B cell (primary cell): Measurements from ENCODE around the gene TTC8. TPM values are rescaled to one million over a fixed set of nuclear protein-coding genes. Genes with fewer than 3 reads are reported as not detected.

Experiments used
- ATAC-seq: fragments of 200-7000 bp; cut with Tn5 transposase; one replicate; pipeline ENCODE4 v1.10.0; 2021; ENCODE audit warnings: low read depth, mild to moderate bottlenecking, moderate number of reproducible peaks, moderate library complexity
- CTCF ChIA-PET: fragments of 350-600 bp; sonication (Branson Sonifier 250); formaldehyde crosslinking; loops from one replicate; lab custom pipeline; 2021; ENCODE audit warnings: antibody characterized with exemption, inconsistent platforms; lab: Charles Lee
- POLR2A ChIA-PET: fragments of 350-600 bp; sonication (Branson Sonifier 250); formaldehyde crosslinking; loops from one replicate; lab custom pipeline; 2021; ENCODE audit warnings: antibody characterized with exemption; lab: Charles Lee
- DNase-seq: peaks from one replicate; pipeline ENCODE4 v3.0.0; 2013
- H2AFZ ChIP-seq: 2 replicates; pipeline ENCODE4 v1.6.1; 2012; ENCODE audit warnings: mild to moderate bottlenecking, low read depth, low read length; ENCODE audit not compliant: insufficient read depth, poor library complexity, severe bottlenecking
- H3K27ac ChIP-seq, 2 donors: 1 replicate in 1 of 2; 2 replicates in 1 of 2; pipeline ENCODE4 v1.5.1; 2012 to 2013; ENCODE audit warnings: low read length in 2 of 2, mild to moderate bottlenecking in 2 of 2, moderate library complexity in 1 of 2
- H3K27me3 ChIP-seq, 4 experiments: fragments of 200-600 bp in 1 of 4; sonication (generic) in 1 of 4; replicated peaks in 1 of 4; 1 replicate in 2 of 4; 2 replicates in 2 of 4; pipeline versions ENCODE4 v1.6.1 to v1.7.0; 2013 to 2016; ENCODE audit warnings: low read length in 3 of 4, mild to moderate bottlenecking in 2 of 4, mixed read lengths in 1 of 4, moderate library complexity in 1 of 4; ENCODE audit not compliant: insufficient read depth in 4 of 4, control insufficient read depth in 3 of 4; ENCODE audit errors: control extremely low read depth in 1 of 4
- H3K36me3 ChIP-seq, 2 experiments: replicated peaks in 1 of 2; 1 replicate in 1 of 2; 2 replicates in 1 of 2; pipeline versions ENCODE4 v1.6.1 to v1.7.1; 2013; ENCODE audit warnings: low read length in 1 of 2; ENCODE audit not compliant: insufficient read depth in 2 of 2, control insufficient read depth in 1 of 2; ENCODE audit errors: control extremely low read depth in 1 of 2, extremely low read depth in 1 of 2
- H3K4me1 ChIP-seq, 2 donors: fragments of 200-600 bp in 1 of 2; sonication (generic) in 1 of 2; 1 replicate in 1 of 2; 2 replicates in 1 of 2; pipeline versions ENCODE4 v1.5.1 to v1.6.1; 2013 to 2017; ENCODE audit warnings: low read length in 2 of 2; ENCODE audit not compliant: control insufficient read depth in 2 of 2, insufficient read depth in 2 of 2
- H3K4me2 ChIP-seq: replicated peaks from 2 replicates; pipeline ENCODE3; 2012; ENCODE audit warnings: mild to moderate bottlenecking, low read depth, low read length; ENCODE audit not compliant: poor library complexity, severe bottlenecking
- H3K4me3 ChIP-seq, 5 experiments: fragments of 200-600 bp in 1 of 5; sonication (generic) in 1 of 5; 1 replicate in 3 of 5; 2 replicates in 2 of 5; pipeline versions ENCODE4 v1.5.1 to v1.7.0; 2011 to 2016; ENCODE audit warnings: low read length in 4 of 5, mild to moderate bottlenecking in 4 of 5, low read depth in 2 of 5, control low read depth in 1 of 5, moderate library complexity in 1 of 5; ENCODE audit not compliant: insufficient read depth in 1 of 5; ENCODE audit errors: control extremely low read depth in 1 of 5, extremely low read depth in 1 of 5
- H3K79me2 ChIP-seq: fragments of 200-600 bp; sonication (generic); one replicate; pipeline ENCODE4 v1.6.0; 2016; ENCODE audit warnings: low read length; ENCODE audit not compliant: control insufficient read depth, insufficient read depth
- H3K9ac ChIP-seq: fragments of 200-600 bp; sonication (generic); 2 replicates; pipeline ENCODE4 v1.6.1; 2017; ENCODE audit warnings: mild to moderate bottlenecking, low read length, moderate library complexity
- H3K9me3 ChIP-seq, 3 donors: one replicate each; pipeline versions ENCODE4 v1.6.1 to v1.7.1; 2013; ENCODE audit warnings: low read length in 2 of 3; ENCODE audit not compliant: control insufficient read depth in 2 of 3, insufficient read depth in 1 of 3; ENCODE audit errors: control extremely low read depth in 1 of 3
- H4K20me1 ChIP-seq: 2 replicates; pipeline ENCODE4 v1.6.0; 2012; ENCODE audit warnings: mild to moderate bottlenecking, low read length; ENCODE audit not compliant: insufficient read depth, control insufficient read depth, poor library complexity, severe bottlenecking
- H3K27ac Mint-ChIP-seq: one replicate; pipeline ENCODE4 v1.8.0; 2021; ENCODE audit warnings: mixed read lengths
- H3K27me3 Mint-ChIP-seq: one replicate; pipeline ENCODE4 v1.8.0; 2021; ENCODE audit warnings: mixed read lengths
- H3K4me1 Mint-ChIP-seq: one replicate; pipeline ENCODE4 v1.8.0; 2021; ENCODE audit warnings: mixed read lengths
- H3K4me3 Mint-ChIP-seq: one replicate; pipeline ENCODE4 v1.8.0; 2021; ENCODE audit warnings: mixed read lengths
- H3K9me3 Mint-ChIP-seq: one replicate; pipeline ENCODE4 v1.8.0; 2022; ENCODE audit warnings: mixed read lengths; ENCODE audit not compliant: insufficient read depth
- EZH2 ChIP-seq: IDR thresholded peaks from 2 replicates; pipeline ENCODE4 v1.6.1; 2012; ENCODE audit warnings: borderline replicate concordance, low read depth, mild to moderate bottlenecking, moderate library complexity, low read length; ENCODE audit not compliant: insufficient read depth, poor library complexity, severe bottlenecking
- WGBS: methylation state at CpG from one replicate; pipeline ENCODE4 v1.1.5; 2013; ENCODE audit warnings: missing lambda C conversion rate; ENCODE audit not compliant: insufficient coverage; 5-methylcytosine and 5-hydroxymethylcytosine counted together
- intact Hi-C: fragments of 100-400 bp; cut with micrococcal nuclease; formaldehyde crosslinking; loops from one replicate; pipeline ENCODE4 v1.10.0; 2022
- polyA plus RNA-seq: library from polyadenylated mRNA; depleted of rRNA; stranded (reverse); fragments of >200 nt; gene quantifications from 2 replicates; pipeline ENCODE4 v1.2.3, GENCODE V29; 2012
- total RNA-seq, 2 donors: library from RNA; stranded (reverse); fragments of 120-200 nt in 1 of 2; gene quantifications; 1 replicate in 1 of 2; 2 replicates in 1 of 2; pipeline versions ENCODE4 v1.2.3 to v1.2.4, GENCODE V29; 2013 to 2022
- TF ChIP-seq, protein P1 (sequence below): fragments of 200-600 bp; IDR thresholded peaks from one replicate; pipeline ENCODE4 v1.8.0; 2022; ENCODE audit warnings: antibody characterized with exemption, mild to moderate bottlenecking

TTC8 gene
- total and polyA plus RNA-seq, 2 donors (not counting 1 experiment from before 2014, with no cell fraction given), result 2.7 to 7.2 TPM

DNA sequence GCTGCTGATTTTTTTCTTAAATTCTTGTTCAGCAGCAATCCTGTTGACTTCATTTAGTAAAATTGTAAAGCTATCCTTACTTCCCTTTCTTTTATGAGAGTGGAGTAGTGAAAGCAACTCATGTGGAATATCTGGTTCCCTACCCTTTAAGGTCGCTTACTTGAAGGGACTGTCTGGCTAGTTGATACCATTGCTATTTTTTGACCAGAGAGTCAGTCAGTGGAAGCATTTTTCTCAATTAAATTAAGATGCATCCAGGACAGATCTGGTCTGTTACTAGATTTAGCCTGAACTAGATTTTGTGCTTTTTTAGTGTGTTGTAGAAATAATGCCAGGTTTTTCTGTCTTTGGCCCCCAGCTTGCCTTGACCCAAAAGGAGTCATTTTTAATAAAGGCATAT lies 18.0 kb downstream of the TTC8 start:
- no peaks in the 10 kb centered on the region for H4K20me1 ChIP-seq
- H3K27me3 ChIP-seq, result no peaks in the 10 kb centered on the region
- no peak overlapping the region for H3K4me3 ChIP-seq
- no peak overlapping the region for H3K27ac Mint-ChIP-seq
- H3K27ac ChIP-seq, result no peak overlapping the region
- ChIA-PET CTCF (interaction anchor here (1.1 kb wide), 1 partner anchor 175 kb away, joined by 4 read pairs; no protein-coding TSS in a partner anchor), POLR2A (no interaction called here)
- no peak overlapping the region for H3K4me2 ChIP-seq
- no peaks in the 10 kb centered on the region for H3K36me3 ChIP-seq
- intact Hi-C loops, result no loop called here
- WGBS, result no CpG with 5 or more reads among the region's 1 CpG
- H2AFZ ChIP-seq, result no peak overlapping the region
- H3K4me3 Mint-ChIP-seq, result no peak overlapping the region
- DNase-seq (no peak), ATAC-seq (no peak)
- no peaks in the 10 kb centered on the region for H3K9me3 ChIP-seq
- H3K4me1 ChIP-seq, result no peaks in the 10 kb centered on the region
- H3K9me3 Mint-ChIP-seq, result no peaks in the 10 kb centered on the region
- H3K27me3 Mint-ChIP-seq, result no peaks in the 10 kb centered on the region
- no peak overlapping the region for H3K9ac ChIP-seq
- no peaks in the 10 kb centered on the region for H3K79me2 ChIP-seq
- H3K4me1 Mint-ChIP-seq, result no peaks in the 10 kb centered on the region
- no peak for TF ChIP-seq EZH2
- TF ChIP-seq, protein P1, sequence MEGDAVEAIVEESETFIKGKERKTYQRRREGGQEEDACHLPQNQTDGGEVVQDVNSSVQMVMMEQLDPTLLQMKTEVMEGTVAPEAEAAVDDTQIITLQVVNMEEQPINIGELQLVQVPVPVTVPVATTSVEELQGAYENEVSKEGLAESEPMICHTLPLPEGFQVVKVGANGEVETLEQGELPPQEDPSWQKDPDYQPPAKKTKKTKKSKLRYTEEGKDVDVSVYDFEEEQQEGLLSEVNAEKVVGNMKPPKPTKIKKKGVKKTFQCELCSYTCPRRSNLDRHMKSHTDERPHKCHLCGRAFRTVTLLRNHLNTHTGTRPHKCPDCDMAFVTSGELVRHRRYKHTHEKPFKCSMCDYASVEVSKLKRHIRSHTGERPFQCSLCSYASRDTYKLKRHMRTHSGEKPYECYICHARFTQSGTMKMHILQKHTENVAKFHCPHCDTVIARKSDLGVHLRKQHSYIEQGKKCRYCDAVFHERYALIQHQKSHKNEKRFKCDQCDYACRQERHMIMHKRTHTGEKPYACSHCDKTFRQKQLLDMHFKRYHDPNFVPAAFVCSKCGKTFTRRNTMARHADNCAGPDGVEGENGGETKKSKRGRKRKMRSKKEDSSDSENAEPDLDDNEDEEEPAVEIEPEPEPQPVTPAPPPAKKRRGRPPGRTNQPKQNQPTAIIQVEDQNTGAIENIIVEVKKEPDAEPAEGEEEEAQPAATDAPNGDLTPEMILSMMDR, result no peak

DNA sequence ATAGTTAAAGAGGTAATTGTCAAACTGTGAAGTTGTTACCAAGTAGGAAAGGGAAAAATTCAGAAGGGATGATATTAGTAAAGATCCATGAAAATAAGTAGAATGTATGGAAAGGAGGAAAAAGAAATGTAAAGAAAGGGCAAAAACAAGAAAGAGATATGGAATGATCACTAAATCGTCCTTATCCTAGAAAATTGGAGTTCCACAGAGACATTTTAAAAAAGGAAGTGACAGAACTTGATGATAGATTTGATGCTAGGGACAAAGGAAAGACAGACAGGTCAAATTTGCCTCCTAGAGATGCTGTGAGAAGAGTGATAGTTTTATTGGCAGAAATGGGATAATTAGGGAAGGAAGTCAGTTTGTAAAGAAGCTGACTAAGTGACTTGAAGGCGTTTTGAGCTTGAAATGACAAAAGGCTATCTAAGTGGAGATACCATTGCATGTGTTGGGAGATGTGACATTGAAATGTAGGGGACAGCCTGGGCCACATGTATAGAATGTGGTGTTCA lies 20.6 kb downstream of the TTC8 start:
- ChIA-PET CTCF (no interaction called here), POLR2A (no interaction called here)
- ATAC-seq (no peak), DNase-seq (no peak)
- no peaks in the 10 kb centered on the region for H3K36me3 ChIP-seq
- H3K9me3 Mint-ChIP-seq, result no peaks in the 10 kb centered on the region
- H3K27ac ChIP-seq, result no peak overlapping the region
- no peak overlapping the region for H3K9ac ChIP-seq
- no peaks in the 10 kb centered on the region for H4K20me1 ChIP-seq
- no peak overlapping the region for H3K4me3 Mint-ChIP-seq
- no peaks in the 10 kb centered on the region for H3K4me1 Mint-ChIP-seq
- H3K9me3 ChIP-seq, result no peaks in the 10 kb centered on the region
- H3K27me3 Mint-ChIP-seq, result no peaks in the 10 kb centered on the region
- no peaks in the 10 kb centered on the region for H3K27me3 ChIP-seq
- no peak overlapping the region for H3K27ac Mint-ChIP-seq
- intact Hi-C loops, result no loop called here
- TF ChIP-seq EZH2, result no peak
- TF ChIP-seq, protein P1, result no peak
- no peaks in the 10 kb centered on the region for H3K79me2 ChIP-seq
- no peaks in the 10 kb centered on the region for H3K4me1 ChIP-seq
- no peak overlapping the region for H3K4me3 ChIP-seq
- H3K4me2 ChIP-seq, result no peak overlapping the region
- no peak overlapping the region for H2AFZ ChIP-seq
- WGBS, result 90% methylated on average over 2 of the region's 2 CpGs
